Adipose tissue (tissue), 3 donors: ENCODE measurements around the gene AMBRA1. TPM values are rescaled to one million over a fixed set of nuclear protein-coding genes. Genes with fewer than 3 reads are reported as not detected.

Experiments
- H3K27ac ChIP-seq: one replicate; pipeline ENCODE4 v1.5.1; 2013; ENCODE audit warnings: low read depth, low read length
- WGBS, 3 donors: extraction: QIAGEN DNeasy Blood & Tissue Kit; methylation state at CpG; one replicate each; pipeline ENCODE4 v1.1.7; 2013; 5-methylcytosine and 5-hydroxymethylcytosine counted together
- polyA plus RNA-seq, 3 donors: library from polyadenylated mRNA; stranded (reverse); fragments of 200-250 nt; gene quantifications; one replicate each; pipeline ENCODE4 v1.2.3, GENCODE V29; 2013
- donor health status: healthy with polysubstance abuse.
- donor health status: Bipolar disorder and iron deficiency.
- donor health status: healthy.

AMBRA1 gene
- polyA plus RNA-seq, 3 donors: 7.6 to 10.7 (median 9.9) TPM

DNA sequence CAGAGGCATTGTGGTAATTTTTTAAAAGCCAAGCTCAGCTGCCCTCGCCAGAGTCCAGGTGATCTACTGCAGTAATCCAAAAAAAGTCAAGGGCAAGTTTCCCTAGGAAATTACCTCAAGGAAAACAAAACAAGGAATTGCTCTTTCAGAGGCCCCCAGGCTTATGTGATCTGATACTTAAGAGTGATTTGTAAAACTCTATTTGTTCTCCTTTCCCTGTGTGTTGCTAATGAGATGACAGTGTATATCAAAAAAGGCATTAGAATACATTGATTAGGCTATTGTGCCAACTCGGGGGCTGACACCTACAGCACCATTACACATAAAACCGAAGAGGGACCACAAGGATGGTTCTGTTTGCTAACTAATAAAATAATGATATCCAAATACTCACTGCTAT lies 157.7 kb downstream of the AMBRA1 start:
- H3K27ac ChIP-seq: no peak overlapping the region
- WGBS, 3 donors: 77 to 90% (median 87%) methylated on average over 3 of the region's 3 CpGs

DNA sequence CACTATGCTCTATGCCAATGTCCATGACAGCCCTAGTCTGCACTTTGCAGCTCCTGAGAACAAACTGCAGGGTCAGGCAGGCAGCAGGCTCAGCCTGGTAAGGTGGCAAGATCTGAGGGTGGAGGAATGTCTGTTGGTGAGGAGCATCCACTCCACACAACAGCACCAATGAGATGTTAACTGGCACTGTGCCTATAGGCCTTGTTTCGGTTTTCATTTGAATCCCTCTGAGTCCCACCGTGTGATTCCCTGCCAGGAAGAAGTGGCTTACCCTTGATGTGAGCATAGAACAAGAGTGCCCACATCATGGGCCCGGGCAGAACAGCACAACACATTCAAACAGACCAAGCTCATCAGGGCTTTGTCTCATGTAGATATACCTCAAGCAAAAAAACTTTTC lies 158.1 kb downstream of the AMBRA1 start:
- WGBS, 3 donors: 55 to 72% (median 60%) methylated on average over 3 of the region's 3 CpGs
- H3K27ac ChIP-seq: no peak overlapping the region

DNA sequence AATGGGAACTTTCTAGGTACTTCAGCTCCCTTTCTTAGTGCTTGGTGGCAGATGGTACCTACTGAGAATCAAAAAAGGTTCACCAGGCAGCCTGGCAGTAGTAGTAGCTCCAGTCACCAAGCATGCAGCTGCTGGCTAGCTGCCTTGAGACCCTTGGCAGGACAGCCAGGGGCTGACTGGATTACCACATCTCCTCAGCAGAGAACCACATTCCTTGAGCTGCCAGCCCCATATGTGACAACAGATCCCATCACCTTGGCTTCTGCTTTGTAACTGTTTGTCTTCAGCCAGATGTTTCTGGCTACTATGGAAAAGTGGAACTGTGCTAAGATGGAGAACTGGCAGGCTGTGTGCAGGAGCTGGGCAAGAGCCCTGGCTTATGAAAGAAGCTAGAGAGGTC lies 162.6 kb downstream of the AMBRA1 start:
- H3K27ac ChIP-seq: no peak overlapping the region

DNA sequence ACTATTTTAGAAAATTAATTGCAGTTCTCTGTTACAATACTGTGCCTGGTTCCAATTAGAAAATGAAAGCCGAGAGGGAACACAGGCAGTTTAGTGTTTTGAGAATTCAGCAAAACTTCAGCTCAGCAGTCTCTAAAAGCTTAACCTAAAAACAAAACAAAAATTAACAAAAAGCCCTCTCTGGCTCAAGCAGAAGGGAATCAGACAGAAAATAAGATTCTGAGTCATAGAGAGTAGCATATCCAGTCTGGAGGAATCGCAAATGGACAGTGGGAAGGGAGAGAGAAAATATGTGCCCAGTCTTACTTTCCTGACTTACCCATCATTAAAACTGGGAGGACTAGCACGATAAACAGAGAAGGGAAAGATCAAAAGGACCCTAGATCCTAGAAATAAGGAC lies 164.1 kb downstream of the AMBRA1 start:
- 63 to 89% (median 78%) methylated on average over 3 of the region's 3 CpGs for WGBS, 3 donors
- H3K27ac ChIP-seq: no peak overlapping the region

DNA sequence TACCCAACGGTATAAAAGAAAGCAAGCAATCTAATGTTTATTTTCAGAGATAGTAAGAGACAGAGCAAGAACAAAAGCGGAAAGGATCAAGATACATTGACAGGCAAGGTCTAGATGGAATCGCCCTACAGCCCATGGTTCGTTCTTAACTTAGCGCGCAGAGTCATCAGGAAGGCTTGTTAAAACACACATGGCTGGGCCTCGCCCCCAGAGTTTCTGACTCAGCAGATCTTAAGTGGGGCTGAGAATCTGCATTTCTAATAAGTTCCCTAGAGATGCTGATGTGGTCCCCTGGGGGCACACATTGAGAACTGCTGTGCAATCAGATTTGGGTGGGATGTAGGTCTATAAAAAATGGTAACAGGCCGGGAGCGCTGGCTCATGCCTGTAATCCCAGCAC lies 166.5 kb downstream of the AMBRA1 start:
- WGBS, 3 donors: 91 to 95% (median 92%) methylated on average over 9 of the region's 9 CpGs
- no peak overlapping the region for H3K27ac ChIP-seq

DNA sequence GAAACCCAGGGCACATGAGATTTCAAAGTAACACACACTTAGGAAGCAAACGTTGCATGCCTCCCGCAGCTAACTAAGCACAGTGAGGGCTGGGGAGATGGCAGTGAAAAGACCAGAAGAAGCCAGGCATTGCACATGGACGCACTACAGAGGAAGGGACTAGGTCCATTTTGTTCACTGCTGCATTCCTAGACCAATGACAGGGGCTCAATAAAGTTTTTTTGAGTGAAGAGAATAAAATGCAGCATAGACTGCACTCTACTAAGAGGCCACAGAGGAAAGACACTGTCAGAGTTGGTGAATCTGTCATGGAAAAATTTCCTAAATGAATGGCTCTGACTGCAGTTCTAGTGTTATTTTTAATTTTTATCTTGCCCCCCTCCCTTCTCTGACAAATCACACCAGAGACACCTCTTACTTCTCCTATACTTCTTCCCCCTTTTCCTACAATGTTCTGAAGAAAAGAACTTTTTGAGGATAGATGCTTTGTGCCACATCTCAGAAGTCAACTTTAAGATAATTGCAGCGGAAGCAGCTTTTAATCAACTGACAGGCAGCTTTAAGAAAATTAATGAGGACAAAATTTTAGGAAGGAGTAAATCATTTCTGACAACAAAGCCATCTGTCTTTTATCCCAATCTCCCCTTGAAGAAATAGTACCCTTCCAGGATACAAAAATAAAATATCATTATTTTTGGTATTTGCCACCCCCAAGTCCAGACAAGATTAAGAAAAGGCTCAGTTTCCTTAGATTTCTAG lies 167.4 kb downstream of the AMBRA1 start:
- 85 to 94% (median 90%) methylated on average over 4 of the region's 4 CpGs for WGBS, 3 donors
- no peak overlapping the region for H3K27ac ChIP-seq

DNA sequence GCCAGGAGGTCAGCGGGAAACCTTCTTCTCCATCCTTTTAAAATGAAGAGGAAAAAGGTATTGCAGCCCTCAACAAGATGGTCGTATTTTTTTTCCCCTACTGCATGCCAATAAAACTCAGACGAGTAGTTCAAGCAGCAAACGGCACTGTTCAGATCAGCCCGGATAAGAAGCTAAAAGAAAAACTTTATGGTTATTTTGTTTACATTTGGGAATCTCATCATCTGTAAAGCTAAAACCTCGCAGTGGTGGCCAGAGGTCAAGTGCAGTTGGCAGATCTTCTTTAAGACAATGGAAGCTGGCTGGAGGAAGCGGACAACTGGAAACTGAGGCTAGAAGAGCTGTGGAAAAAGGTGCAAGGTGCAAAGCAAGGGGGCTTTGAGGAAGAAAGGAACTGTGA lies 171.2 kb downstream of the AMBRA1 start:
- H3K27ac ChIP-seq: no peak overlapping the region
- 63 to 81% (median 77%) methylated on average over 7 of the region's 7 CpGs for WGBS, 3 donors

DNA sequence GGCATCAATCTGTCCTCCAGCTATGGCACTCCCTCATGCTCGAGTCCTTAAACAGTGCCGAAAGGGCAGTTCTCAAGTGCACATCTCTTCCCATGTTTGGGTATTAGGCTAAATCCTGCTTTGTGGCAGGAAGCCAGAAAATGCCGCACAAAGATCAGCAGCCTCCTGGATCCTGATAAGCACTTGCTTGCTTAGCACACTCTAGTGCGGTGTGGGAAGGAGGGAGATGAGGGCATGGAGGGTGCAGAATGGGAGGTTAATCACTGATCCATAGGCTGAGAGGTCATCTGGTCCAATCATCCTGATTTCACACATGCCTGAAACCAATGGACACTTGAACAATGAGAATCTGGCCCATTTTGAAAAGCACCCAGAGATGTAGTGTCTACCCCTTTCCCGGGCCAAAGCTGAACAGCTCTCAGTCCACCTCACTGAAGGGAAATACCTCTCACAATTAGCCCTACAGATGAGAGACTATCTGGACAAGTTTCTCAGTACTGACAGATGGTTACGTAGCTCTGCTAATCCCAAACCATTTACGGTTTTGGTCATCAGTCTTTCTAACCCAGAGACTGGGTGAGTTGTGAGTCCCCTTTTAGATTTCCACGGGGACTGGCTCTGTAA lies 172.5 kb downstream of the AMBRA1 start:
- 77 to 93% (median 92%) methylated on average over 8 of the region's 8 CpGs for WGBS, 3 donors
- H3K27ac ChIP-seq: no peak overlapping the region

DNA sequence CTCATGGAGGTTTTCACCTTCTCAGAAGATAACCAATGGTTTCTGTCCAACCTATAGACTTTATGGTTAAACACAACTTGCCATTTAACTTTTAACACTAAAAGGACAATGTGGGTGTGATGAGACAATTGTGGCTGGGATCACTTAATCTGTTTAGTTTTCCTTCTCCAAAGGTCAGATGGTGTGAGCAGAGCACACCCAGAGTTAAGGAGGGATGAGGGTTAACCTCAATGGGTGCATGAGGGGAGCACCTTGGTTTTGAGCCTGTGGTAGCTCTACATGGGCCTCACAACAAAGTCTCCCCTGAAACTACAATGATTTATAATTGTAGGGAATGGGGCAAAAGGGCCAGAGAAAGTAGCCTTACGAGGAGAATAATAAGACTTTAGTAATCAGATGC lies 173.3 kb downstream of the AMBRA1 start:
- H3K27ac ChIP-seq: no peak overlapping the region
- WGBS, 3 donors: 94 to 100% (median 97%) methylated on average over 1 of the region's 1 CpG

DNA sequence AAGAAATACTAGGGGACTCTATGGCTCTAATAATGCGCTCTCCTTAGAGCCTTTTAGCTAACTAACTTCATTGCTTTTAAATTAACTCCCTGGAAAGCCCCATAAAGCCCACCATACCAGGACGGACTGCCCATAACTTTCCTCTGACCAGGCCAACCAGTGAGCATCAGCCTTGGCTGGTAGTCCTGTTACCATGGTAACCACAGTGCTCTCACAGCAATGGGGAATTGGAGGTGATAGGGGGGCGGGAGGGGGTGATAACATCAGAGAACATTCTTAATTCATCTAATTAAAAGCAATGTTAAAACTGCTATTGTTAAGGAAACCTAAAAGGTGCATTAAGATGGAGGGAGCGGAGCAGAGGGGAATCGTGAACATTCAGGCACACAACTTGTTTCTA lies 175.1 kb downstream of the AMBRA1 start:
- WGBS, 3 donors: 92 to 95% (median 93%) methylated on average over 5 of the region's 5 CpGs

DNA sequence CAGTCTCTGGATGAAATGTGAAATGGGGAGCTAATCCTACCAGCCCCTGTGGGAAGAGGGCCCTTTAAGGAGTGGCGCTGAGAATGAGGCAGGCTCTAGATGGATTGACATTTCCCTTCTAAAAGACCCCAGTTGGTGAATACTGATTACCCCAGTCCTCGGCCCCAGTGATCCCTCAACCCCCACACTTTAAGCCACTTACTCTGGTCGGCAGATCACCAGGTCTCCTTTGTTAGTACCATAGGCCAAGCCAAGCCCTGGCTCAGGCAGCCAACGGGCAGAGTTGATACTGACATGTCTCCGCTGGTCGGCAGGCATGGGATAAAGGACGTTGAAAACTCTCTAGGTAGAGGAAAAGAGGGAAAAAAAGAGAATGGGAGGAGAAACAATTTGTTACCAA lies 176.1 kb downstream of the AMBRA1 start:
- H3K27ac ChIP-seq: no peak overlapping the region
- WGBS, 3 donors: 86 to 91% (median 88%) methylated on average over 7 of the region's 7 CpGs

More for the DNA sequence above, 175.1 kb downstream of the AMBRA1 start:
- H3K27ac ChIP-seq: no peak overlapping the region

DNA sequence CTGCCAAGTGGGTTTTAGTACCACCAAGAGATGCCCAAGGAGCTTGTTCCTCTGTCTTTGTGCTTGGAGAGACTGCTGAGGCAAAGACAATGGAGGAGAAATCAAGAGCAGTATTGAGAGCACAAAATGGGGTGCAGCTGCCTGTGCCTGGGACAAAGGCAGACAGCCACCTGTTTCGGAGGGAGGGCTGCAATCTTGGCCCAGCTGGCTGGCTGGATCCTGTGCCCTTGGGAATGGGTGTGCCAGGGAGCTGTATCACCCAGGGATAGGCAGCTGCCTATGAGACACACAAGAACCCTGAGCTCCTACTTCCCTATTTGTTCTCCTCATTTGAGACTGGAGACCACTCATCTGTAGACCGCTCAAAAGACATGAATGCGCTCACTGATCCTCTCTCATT lies 178.9 kb downstream of the AMBRA1 start:
- H3K27ac ChIP-seq: no peak overlapping the region
- WGBS, 3 donors: 59 to 65% (median 61%) methylated on average over 3 of the region's 3 CpGs

DNA sequence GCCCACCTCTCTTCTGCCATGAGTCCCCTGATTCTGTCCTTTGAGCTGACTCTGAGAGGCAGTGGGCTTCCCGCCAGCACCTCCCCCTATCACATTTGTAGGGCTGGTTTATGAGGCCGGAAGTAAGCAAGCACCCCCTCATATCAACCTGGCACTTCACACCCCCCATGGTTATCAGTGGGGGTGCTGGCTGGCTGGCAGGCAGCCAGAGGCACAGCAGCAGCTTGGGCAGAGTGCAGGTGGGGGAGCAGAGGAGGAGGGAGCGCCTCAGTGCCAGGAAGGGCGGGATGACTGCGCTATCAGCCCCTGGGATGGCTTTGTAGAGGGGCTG lies 179.4 kb downstream of the AMBRA1 start:
- no peak overlapping the region for H3K27ac ChIP-seq
- WGBS, 3 donors: 87 to 96% (median 94%) methylated on average over 5 of the region's 5 CpGs

DNA sequence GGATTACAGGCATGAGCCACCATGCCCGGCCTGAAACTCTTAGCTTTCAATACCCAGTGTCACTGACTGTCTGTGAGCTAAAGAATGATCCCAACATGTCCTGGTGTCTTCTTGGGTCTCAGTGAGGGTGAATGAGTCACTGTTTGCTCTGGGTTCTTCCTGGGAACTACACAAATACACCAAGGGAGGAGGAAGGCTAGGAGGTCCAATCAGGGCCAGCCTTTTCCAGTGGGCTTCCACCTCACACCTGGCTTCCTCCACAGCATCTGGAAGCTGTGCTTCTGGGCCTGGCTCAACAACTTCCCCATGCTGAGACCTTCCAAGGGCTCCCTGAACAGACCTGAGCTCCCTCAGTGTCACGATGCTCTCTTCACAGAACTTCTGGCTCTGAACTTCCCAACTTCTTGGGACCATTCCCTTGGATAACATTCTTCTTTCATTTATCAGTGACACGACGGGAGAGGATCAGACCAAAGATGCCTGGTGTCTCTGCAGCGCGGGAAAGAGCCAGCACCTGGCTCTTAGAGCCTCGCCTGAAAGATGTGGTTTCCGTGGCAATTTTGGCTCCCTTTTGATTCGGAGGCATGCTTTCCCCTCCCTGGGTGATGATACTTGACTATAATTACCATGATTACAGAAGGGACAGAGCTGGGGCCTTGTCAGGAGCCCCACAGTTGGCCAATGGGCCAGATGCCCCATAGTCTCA lies 179.9 kb downstream of the AMBRA1 start:
- no peak overlapping the region for H3K27ac ChIP-seq
- 91 to 95% (median 95%) methylated on average over 9 of the region's 9 CpGs for WGBS, 3 donors

DNA sequence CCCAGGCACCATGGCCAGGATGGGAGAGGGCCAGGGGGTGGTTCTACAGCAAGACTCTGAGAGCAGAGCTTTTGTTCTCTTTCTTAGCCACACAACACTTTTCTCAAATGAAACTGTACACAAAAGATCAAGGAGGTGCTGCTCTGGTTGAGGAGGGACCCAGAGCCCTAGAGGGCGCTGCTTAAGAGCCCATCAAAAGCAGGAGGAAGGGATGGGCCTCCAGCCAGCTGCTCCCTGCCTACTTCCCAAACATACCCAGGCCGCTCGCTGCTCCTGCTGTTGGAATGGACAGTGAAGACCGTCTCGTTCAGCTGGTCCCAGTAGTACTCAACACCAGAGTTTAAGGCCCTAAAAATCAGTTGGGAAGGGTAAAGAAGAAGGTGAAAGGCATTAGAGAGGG lies 183.8 kb downstream of the AMBRA1 start:
- WGBS, 3 donors: 74 to 93% (median 89%) methylated on average over 5 of the region's 5 CpGs

DNA sequence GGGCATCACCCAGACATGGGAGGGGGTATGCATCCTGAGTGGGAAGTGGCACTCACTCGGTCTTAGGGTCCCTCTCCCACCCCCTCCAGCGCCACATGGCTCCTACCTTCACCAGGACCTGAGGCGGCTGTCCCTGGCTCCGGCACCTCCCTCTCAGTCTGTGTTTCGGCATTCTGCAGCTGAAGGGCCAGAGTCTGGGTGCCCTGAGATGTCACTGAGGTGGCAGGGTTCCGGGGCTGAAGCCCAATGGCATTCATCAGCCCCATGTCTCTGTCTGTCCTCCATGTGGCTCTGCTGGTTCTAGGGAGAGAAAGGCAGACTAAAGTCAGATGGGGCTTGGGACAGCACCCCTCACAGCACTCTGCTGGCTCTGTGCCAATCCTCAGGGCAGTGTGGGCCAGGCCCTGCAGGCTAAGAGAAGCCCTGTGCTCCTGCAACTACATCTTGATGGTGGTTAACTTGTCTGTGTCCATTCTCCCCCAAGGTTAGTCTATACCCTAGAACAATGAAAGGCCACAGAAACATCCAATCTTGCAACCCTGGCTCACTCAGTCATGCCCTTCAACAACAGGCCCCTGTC lies 185.3 kb downstream of the AMBRA1 start:
- no peak overlapping the region for H3K27ac ChIP-seq
- 94 to 100% (median 94%) methylated on average over 6 of the region's 6 CpGs for WGBS, 3 donors

More for the DNA sequence above, 183.8 kb downstream of the AMBRA1 start:
- H3K27ac ChIP-seq: no peak overlapping the region

DNA sequence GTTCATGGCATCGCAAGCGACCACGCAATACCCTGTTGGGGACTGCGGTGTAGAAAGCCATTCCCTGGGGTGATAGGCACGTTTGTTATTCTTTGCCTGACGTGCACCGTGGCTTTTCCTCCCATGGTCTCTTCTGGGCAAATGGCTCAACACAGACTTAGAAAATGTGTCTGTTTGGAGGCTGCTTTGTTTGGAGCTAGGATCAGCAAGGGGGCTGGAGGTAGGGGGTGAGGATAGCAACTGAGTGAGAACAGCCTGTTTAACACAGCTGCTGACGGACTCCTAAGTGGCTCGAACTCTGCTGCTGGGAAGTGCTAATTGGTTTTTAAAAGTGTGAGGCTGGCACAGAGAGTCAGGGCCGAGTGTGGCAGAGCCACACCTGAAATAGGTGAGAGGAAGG lies 186.2 kb downstream of the AMBRA1 start:
- H3K27ac ChIP-seq: no peak overlapping the region
- 78 to 83% (median 82%) methylated on average over 10 of the region's 10 CpGs for WGBS, 3 donors

DNA sequence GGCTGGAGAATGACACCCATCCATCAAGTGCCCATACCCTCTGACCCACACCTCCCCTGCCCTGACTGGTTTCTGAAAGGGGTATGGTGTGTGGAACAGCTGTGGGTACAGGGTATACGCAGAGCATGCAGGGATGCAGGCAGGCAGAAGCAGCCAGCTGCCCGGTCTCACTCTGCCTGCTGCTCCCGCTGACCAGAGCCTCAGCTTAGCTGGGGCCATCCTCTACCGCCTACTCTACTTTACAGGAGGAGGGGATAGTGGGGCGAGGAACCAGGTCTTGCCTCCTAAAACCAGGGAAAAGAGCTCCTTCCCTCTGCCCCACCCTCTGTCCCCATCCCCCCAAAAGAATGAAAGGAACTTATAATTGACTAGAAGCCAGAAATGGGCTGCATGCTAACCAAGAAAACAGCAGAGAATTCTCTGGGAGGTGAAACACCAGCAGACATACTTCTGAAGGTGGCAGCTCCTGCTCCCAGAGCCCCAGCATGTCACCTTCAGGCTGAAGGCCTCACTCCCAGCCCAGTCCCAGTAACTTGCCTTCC lies 189.3 kb downstream of the AMBRA1 start:
- WGBS, 3 donors: 87 to 94% (median 92%) methylated on average over 5 of the region's 5 CpGs
- no peak overlapping the region for H3K27ac ChIP-seq
